HG02943 (cell line): Measurements from ENCODE around the gene SFXN2.
"Not testable (repeated sequence)": the region's sequence is repeated elsewhere in the genome, so short reads cannot be mapped to it uniquely, and the experiment has no call there.

Experiments
- ATAC-seq: cut with Tn5 transposase; IDR thresholded peaks from one replicate; pipeline ENCODE4 v1.9.1; 2021; ENCODE audit warnings: mild to moderate bottlenecking, low read depth, moderate library complexity; ENCODE audit not compliant: unreplicated experiment

Gene SFXN2, protein sequence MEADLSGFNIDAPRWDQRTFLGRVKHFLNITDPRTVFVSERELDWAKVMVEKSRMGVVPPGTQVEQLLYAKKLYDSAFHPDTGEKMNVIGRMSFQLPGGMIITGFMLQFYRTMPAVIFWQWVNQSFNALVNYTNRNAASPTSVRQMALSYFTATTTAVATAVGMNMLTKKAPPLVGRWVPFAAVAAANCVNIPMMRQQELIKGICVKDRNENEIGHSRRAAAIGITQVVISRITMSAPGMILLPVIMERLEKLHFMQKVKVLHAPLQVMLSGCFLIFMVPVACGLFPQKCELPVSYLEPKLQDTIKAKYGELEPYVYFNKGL

DNA sequence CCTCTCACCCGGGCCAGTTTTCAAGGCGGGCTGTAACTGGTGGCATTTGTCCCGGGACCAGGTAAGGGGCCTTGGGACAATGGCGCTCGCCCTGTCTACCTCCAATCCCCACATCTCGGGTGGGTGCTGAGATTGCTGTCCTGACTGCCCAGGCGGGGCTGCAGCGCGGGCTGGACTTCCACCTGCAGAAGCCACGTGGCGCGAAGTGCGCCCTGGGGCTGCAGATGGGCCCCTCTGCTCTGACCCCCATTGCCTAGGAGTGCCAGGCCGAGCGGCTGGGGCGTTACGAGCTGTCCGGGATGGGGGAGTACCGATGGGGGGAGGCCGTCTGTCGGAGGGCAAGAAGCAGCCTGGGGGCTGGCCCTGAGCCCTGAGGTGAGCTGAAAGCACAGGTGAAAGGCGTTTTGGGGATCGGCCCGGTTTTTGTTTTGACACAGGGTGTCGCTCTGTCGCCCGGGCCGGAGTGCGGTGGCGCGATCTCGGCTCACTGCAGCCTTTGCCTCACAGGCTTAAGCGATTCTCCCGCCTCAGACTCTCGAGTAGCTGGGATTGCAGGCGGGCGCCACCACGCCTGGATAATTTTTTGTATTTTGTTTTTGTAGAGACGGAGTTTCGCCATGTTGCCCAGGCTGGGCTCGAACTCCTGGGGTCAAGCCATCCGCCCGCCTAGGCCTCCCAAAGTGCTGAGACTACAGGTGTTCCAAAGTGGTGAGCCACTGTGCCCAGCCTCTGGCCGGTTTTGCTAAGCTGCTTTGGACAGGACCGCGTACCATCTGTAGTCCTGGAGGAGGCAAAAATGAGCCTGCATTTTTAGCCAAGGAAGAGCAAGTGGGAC, at the start of gene SFXN2:
Gene SFXN2 (plus strand): TSS at position 16 of the 835 bp plus-strand sequence. CDS start 12,001 bp downstream, outside the sequence.
- ATAC-seq, result peak; percentile 21

DNA sequence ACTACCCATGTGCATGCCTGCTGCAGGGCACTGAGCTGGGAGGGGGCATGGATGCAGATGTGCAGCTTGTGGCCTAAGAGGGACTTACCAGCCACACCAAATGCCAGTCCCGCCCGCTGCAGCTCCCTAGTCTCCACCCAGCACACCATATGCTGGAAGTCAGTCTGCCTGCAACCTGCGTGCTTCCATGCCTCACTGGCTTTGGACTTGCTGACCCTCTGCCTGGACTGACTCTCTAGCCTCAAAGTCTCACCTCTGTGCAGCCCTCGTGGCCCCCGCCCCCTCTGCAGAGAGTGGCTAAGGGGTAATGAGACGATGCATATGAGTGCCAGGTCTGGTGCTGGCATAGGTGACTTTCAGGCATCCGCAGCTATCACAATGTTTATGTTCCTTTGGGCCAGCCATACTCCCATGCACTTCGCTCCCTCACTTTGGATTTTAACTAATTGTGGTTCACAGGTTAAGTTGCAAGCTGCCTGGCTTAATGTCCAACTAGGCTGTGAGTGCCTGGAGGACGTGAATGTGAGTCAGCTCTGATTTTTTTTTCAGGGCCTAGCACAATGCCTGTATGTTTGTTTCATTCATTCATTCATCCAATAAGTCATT, 48.4 kb upstream of the SFXN2 start:
- ATAC-seq, result no peak

DNA sequence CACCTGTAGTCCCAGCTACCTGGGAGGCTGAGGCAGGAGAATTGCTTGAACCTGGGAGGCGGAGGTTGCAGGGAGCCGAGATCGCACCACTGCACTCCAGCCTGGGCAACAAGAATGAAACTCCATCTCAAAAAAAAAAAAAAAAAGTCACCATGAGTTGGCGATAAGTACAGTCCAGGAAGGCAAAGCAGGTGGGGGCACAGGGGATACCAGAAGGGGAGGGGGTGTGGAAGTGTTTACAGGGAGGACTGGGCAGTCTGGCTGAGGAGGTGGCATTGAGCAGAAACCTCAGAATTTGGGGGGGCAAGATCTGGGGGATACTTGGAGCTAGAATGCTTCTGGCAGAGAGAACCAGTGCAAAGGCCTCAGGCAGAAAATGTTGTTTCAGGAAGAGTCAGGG, 47.0 kb upstream of the SFXN2 start:
- not testable (repeated sequence) for ATAC-seq

DNA sequence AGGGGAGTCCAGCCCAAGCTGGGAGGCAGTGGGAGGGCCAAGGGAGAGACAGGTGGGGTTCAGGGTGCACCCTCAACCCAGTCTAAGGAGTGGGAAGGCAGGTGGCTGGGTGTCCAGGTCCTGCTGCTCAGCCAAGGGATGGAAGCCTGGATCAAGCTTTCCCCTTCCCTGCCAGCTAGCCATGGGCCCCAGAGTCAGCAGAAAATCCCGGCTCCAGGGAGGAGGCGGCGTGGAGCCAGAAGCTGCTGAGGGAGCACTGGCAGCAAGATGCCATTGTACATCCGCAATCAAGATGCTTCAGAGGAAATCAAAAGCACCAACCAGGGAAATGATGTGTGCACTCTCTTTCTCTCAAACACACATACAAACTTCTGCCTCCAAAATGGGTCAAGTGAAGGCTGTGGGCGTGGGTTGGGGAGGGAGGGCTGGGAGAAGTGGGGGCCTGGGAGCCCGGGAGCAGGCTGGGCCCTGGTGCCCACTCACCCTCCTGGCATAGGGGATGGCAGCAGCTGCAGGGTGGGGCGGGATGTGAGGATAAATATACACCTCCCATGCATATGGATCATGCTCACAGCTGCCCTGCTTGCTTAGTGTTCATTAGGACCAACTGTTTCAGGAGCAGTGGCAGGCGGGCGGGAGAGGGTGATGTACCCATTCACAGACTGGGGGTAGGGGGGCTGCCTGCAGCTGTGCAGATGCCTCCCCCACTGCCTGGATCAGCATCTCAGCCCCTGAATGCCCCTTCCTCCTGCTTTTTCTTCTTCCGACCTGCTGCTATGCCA, 45.9 kb upstream of the SFXN2 start:
- no peak for ATAC-seq

DNA sequence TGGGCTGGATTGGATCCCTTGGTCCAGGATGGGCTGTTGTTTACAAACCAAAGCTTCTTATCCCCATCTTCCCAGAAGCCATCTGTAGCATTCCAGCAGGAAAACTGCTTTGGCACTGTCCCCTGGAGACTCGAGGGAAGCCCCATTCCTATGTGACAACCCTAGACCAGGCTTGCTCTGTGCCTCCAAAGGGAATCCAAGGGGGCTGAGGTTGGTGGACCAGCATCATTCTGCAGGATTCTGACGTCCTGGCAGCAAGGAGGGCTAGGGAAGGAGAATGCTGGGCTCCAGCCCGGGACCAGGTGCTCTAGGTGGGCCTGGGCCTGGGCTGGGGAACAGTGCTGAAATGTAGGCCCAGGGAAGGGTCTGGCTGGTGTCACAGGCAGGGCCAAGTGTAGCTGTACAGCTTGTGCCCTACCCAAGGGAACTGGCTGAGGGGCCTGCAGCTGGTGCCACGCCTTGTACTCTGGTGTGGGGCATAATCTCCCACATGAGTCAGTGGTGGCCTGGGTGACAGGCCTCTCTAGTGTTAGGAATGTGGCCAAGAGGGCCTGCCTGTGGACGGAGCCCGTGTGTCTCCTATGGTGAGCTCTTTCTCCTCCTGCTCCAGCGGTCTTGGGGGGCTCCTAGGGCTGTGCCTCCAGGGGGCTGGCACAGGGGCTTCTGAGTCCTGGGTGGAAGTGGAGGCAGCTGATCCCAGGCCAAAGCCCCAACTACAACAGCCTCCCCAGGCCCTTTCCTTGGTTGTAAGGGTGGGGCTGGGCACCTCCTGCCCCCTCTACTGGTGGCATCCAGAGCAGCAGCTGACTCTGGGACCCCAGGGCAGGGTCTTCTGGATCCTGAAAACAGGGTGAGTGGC, 45.0 kb upstream of the SFXN2 start:
- ATAC-seq, result no peak

DNA sequence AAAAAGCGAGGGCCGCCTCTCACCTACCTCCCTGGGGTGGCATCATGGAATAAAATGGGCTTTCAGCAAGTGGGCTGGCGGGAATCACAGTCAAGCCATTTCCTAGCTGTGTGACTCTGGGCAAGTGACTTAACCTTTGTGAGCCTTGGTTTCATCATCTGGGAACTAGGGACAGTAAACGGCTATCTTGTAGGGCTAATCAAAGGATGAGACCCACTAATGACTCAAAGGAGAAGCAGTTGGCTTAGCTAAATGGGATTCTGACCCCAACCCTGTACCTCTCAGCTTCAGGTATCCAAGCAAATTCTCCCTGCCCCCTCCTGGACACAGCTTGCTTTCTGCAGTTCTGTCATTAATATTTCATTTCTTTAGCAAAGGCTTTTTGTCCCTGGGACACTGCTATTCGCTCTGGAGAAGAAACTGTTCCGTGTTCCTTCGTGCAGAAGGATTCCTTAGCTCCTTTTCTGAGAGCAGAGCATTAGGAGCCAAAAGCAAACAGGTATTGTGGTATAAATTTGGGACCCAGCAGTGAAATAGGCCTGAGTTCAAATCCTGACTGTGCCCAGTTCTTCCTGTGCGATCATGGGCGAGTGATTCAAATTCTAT, 44.3 kb upstream of the SFXN2 start:
- no peak for ATAC-seq

DNA sequence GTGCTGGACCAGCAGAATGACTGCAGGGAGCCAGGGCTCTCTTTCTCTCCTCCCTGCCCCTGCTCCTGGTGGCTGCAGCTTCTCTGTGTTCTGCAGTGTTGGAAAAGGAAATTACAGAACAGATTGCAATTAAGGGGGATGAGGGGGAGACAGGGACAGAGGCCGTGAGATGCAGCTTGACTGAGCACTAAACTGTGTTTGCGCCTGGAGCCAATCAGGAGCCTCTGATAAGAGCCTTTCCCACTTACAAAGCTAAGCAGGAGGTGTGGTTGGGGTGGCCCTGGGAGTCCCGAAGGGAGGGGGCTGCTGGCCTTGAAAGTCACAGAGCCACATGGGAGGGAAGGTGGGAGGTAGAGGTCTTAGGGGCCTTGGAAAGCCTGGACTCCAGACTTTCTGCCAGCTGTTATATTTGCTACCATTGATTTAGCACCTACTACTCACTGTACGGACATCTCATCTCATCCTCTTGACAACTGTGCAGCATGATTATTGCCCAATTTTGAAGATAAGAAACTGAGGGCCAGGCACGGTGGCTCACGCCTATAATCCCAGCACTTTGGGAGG, 43.5 kb upstream of the SFXN2 start:
- ATAC-seq, result no peak

DNA sequence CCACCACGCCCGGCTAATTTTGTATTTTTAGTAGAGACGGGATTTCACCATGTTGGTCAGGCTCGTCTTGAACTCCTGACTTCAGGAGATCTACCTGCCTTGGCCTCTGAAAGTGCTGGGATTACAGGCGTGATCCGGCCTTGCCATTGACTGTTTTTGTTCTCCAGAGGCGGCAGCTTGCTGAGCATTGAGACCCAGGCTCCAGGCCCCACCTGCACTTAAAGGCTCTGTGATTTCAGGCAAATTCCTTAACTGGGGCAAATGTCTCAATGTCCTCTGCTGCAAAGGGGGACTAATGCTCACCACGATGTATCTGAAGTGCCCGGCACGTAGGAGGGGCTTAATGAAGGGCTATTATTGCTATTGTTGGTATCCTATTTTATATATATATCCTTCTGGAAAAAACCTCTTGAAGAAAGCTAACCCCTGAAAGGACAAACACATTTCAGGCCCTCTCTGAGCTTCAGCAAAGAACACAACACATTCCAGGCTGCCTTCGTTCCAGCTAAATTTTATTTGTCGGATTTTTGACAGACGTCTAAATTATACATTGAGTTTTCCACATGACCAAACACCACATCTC, 41.1 kb upstream of the SFXN2 start:
- no peak for ATAC-seq

DNA sequence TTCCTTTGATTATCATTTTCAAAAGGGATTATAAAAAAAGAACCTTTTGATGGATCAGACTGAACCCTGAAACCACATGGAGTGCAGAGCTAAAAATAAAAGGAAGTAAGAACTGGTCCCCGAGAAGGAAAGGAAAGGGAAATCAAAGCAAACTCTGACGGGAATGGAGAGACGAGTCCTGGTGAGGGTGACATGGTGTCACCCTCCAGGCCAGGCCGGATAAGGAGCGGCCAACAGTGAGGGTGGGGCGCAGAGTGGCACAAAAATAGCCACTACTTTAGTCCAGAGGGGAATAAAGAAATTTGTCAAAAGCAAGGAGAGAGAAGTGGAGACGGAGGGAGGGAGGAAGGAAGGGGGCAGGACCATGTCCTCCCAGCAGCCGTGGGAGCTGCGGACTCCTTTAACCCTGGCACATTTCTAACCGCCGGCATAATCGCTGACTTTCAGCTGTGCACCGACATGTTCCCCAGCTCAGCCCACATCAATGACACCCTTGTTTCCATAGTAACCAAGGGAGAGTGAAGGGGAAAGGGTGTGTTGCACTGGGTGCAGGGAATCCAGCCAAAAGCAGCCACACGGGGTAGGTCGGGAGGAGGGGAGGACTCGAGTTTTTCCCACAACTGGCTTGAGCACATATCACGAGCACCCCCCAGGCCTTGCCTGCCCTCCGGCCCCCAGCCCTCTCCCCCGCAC, 40.5 kb upstream of the SFXN2 start:
- no peak for ATAC-seq

DNA sequence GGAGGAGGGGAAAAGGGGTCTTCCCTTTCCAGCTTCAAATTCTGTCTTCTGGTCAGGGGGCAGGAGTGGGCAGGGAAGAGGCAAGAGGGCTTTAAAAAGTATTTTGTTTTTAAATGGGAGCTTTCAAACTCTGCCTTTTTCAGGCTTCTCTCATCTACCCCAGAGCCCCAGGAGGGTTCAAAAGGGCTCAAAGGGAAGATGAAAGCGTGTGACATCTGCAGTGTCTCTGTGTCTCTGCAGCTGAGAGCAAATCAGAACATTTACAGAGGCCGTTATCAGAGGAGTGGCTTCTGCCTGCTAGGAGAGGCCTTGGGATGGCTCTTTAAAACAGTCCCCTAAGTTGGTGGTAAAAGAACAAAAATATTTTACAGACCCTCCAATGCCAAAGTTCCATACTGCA, 39.9 kb upstream of the SFXN2 start:
- no peak for ATAC-seq

DNA sequence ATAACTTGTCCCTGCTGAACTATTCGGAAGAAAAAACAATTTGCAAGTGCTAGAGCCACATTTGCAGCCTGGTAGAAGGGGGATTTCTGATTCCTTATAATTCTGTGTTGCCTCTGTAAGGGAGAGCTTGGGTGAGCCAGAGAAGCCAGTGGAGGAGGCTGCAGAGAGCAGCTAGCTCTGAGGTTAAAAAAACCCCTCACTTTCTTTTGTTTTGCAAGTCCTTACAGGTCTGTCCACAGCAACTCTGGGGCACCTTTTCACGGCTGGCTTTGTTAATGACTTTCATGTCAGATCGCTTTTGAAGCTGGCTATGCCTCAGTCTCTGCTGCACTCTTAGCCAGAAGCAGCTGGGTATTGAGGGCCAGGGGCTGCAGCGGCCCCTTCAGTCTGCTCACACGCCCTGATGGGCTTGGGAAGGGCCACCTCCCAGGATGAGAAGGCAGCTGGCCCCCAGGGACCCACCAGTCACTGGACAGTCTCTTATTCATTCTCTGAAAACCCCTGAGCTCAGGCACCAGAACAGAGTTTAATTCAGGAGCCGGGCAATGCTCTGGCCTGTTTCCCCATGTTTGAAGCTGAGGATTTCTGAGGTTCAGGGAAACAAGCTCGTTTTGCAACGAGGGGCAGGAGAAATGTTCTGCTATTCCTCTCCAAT, 39.3 kb upstream of the SFXN2 start:
- no peak for ATAC-seq

DNA sequence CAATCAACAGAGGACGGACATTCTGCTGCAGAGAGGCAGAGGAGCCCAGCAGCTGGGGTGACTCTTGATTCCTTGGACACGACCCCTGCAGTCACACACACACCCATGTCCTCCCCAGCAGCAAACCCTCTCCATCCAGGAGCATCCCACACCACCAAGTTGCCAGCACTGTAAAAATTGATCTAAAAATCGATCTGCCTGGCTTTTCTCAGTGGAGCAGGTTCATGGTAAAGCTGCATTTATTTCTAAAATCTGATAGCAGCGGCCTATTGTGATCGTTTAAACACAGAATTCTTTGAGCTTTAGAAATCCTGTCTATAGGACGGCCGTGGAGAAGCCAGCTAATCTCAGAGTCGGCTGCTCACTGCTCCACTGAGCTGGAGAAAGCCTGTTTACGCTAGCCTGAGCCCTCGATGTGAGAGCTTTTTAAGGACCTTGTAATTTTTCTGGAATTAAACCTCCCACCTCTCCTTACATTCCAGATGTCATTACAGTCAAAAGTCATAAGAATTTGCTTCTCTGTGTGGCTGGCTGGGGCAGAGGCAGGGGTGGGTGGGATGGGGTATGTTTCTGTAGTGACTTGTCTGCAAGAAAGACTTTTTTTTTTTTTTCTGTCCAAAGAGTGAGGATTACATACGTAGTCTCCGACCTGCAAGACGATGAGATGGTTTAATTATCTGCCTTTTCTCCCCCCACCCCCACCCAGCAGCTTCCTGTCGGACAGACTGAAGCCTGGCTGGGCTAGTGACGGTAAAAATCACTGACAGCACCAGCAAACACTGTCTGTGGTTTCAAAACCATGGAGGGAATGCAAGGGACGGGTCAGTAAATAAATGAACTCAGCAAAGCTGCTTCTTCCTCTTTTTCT, 38.5 kb upstream of the SFXN2 start:
- no peak for ATAC-seq

DNA sequence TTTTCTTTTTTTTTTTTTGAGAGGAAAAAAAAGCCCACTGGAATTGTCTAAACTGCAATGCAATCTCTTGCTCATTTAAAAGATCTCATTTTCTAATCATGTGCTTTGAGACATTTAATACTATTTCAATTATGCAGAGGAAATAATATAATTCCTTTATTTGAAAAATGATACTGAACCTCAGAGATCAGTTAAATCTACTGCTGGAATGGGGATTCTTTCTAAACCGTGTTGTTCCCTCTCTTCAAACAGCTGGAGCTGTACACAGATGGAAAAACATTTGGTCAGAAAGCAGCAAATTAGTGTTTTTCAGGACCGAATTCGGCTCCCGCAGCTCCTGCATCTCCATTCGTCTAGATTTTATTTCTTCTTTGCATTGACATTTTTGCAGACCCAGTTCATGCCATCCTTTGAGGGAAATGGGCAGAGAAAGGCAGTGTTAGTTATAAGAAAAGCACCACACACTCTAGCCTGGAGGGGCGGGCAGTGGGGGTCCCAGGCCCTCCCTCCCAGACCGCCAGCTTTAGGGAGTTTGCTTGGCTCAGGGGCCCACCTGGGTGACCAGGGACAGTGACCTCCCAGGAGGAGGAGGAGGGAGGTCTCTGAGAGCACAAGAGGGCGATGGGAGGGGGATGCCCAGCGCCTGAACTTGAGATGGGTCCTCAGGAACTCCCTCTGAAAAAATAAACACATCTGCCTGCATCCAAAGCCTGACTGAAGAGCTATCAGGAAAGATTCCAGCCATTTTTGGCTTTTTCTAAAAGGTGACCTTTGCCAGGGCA, 37.7 kb upstream of the SFXN2 start:
- ATAC-seq, result no peak

DNA sequence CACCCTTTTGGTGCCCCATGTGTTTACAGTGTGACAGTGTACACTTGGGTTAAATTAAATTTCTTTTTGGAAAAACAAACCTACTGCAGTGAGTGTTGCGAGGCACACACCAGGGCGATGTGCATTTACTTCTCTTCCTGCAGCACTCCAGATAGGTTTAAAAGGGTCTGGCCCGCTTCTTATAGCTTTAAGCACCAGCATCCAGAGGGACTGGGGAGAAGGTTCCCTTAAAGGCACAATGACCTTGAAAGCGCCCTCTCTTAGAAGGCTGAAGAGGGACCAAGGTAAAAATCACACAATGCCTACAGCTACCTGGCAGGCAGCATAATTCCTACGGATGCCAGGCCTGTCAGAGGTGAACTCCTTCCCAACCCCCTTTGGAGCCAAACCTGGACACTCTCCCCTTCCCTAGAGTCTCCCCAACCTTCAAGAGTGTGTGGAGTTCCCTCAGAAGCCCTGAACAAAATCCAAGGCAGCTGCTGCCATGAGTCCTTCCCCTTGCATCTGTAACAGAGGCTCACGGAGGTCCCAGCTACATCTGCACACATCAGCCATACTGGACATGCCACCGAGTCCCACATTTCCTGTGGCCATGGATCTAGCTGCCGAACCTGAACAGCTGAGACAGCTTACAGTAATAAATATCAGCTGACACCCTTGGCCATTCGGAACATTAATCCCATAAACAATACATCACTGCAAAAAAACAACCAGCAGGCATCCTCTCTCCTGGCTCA, 36.9 kb upstream of the SFXN2 start:
- ATAC-seq, result no peak

DNA sequence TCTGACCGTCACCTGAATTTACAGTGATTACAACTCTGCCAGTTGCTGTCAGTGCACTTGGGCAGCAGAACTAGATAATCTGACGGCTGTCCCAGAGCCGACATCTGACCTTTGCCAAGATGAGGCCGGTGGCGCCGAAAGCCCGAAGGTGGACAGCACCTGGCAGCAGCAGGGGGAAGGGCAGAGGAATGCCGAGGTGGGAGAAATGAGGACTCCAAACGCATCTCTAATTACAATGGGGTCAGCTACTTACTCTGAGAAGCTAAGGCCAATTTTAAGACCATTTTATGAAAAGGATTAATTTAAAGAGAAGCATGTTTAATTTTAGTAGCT, 36.4 kb upstream of the SFXN2 start:
- no peak for ATAC-seq
